ENCODE results near the gene TMEM165. TPM values are rescaled to one million over a fixed set of nuclear protein-coding genes. Genes with fewer than 3 reads are reported as not detected.

The TMEM165 gene
- total and polyA plus RNA-seq, 4 experiments from 2014 or later: 23.4 to 74.8 (median 45.3) TPM

GRCh38 chr4:55469979-55470378 is 74.2 kb downstream of the TMEM165 start:
- no peaks in the 10 kb centered on the region for H3K27me3 Mint-ChIP-seq
- CTCF ChIA-PET (ENCODE audit: partially characterized antibody): no interaction called here
- intact Hi-C loops (cut with micrococcal nuclease): no loop called here
- no peak overlapping the region for H3K4me3 Mint-ChIP-seq
- peaks cover 0 to 10% (median under 1%) of the 10 kb centered on the region in 8 donors for H3K9me3 Mint-ChIP-seq
- Histone ChIP-seq H3K27ac (ENCODE audit: low read depth, low read length) (no peak overlapping the region), H3K4me1 (ENCODE audit: insufficient read depth, low read length) (no peaks in the 10 kb centered on the region), H3K4me3 (ENCODE audit: low read length in 2 of 2) (no peak overlapping the region), H3K27me3 (ENCODE audit: insufficient read depth, low read length) (no peaks in the 10 kb centered on the region), H3K9me3 (ENCODE audit: control insufficient read depth in 1 of 2, low read length in 2 of 2) (no peaks in the 10 kb centered on the region), H3K36me3 (ENCODE audit: insufficient read depth, low read length) (peaks cover 8% of the 10 kb centered on the region)
- H3K27ac Mint-ChIP-seq: no peak overlapping the region
- DNase-seq: no peak
- POLR2A ChIA-PET (ENCODE audit: partially characterized antibody): no interaction called here
- no peaks in the 10 kb centered on the region for H3K4me1 Mint-ChIP-seq
- peaks cover 29 to 36% of the 10 kb centered on the region in 2 donors for H3K36me3 Mint-ChIP-seq

Other genes with a start within 250 kb of the TMEM165 start
- 1 to 10 TPM; 2.9 to 3.5 TPM for gene SRD5A3, start 49.7 kb upstream of the TMEM165 start, total RNA-seq
- 10 to 100 TPM in 1 of 2 donors, 1 to 10 TPM in 1; 9.9 to 26.2 TPM for gene SRD5A3, start 49.7 kb upstream of the TMEM165 start, polyA plus RNA-seq
- gene CLOCK, start 151.0 kb downstream of the TMEM165 start, total RNA-seq: 10 to 100 TPM; 15.2 to 15.4 TPM
- 1 to 10 TPM; 2.1 to 4.4 TPM for gene CLOCK, start 151.0 kb downstream of the TMEM165 start, polyA plus RNA-seq
- gene PDCL2, start 196.3 kb downstream of the TMEM165 start, total RNA-seq: not detected
- gene PDCL2, start 196.3 kb downstream of the TMEM165 start, polyA plus RNA-seq: not detected
- gene NMU, start 240.3 kb downstream of the TMEM165 start, total RNA-seq: not detected
- gene NMU, start 240.3 kb downstream of the TMEM165 start, polyA plus RNA-seq: 1 to 10 TPM in 1 of 2 donors, under 1 TPM in 1; 0.49 to 6.7 TPM

Measured in CD4-positive, alpha-beta memory T cell (primary cell).